HG03439 (cell line): ENCODE results near the gene PCDH9.
A peak's percentile ranks its signal among the peaks of the same experiment; 100 is the strongest.

Experiments used
- ATAC-seq: cut with Tn5 transposase; IDR thresholded peaks from one replicate; pipeline ENCODE4 v1.9.1; 2021; ENCODE audit warnings: mild to moderate bottlenecking, moderate library complexity; ENCODE audit not compliant: unreplicated experiment

The PCDH9 gene

GRCh38 chr13:66689037-66689619, 541.0 kb downstream of the PCDH9 start:
- ATAC-seq = no peak

- ATAC-seq = no peak
Measured at GRCh38 chr13:66681403-66681802, 548.7 kb downstream of the PCDH9 start.

GRCh38 chr13:66680031-66680430, 550.1 kb downstream of the PCDH9 start:
- ATAC-seq = no peak

- no peak for ATAC-seq
Measured at GRCh38 chr13:66675620-66676019, 554.5 kb downstream of the PCDH9 start.

- no peak for ATAC-seq
Measured at GRCh38 chr13:66673401-66673800, 556.7 kb downstream of the PCDH9 start.

GRCh38 chr13:66665991-66666390, 564.1 kb downstream of the PCDH9 start:
- no peak for ATAC-seq

- ATAC-seq = no peak
Measured at GRCh38 chr13:66663711-66664110, 566.4 kb downstream of the PCDH9 start.

- no peak for ATAC-seq
Measured at GRCh38 chr13:66663206-66663605, 566.9 kb downstream of the PCDH9 start.

- no peak for ATAC-seq
Measured at GRCh38 chr13:66661336-66661735, 568.8 kb downstream of the PCDH9 start.

- ATAC-seq = no peak
Measured at GRCh38 chr13:66660468-66660813, 569.7 kb downstream of the PCDH9 start.

- ATAC-seq = peak; percentile 72
Measured at GRCh38 chr13:66659701-66660467, 570.3 kb downstream of the PCDH9 start.

- no peak for ATAC-seq
Measured at GRCh38 chr13:66659286-66659685, 570.9 kb downstream of the PCDH9 start.

GRCh38 chr13:66657165-66657881, 572.8 kb downstream of the PCDH9 start:
- no peak for ATAC-seq

- no peak for ATAC-seq
Measured at GRCh38 chr13:66655847-66656454, 574.2 kb downstream of the PCDH9 start.

- ATAC-seq = no peak
Measured at GRCh38 chr13:66644855-66645460, 585.2 kb downstream of the PCDH9 start.

GRCh38 chr13:66640231-66640630, 589.9 kb downstream of the PCDH9 start:
- ATAC-seq = no peak

- no peak for ATAC-seq
Measured at GRCh38 chr13:66639044-66639443, 591.1 kb downstream of the PCDH9 start.

GRCh38 chr13:66635526-66635925, 594.6 kb downstream of the PCDH9 start:
- ATAC-seq = no peak

- ATAC-seq = no peak
Measured at GRCh38 chr13:66634384-66634783, 595.8 kb downstream of the PCDH9 start.

GRCh38 chr13:66627512-66627911, 602.6 kb downstream of the PCDH9 start:
- ATAC-seq = no peak

- no peak for ATAC-seq
Measured at GRCh38 chr13:66624302-66624701, 605.8 kb downstream of the PCDH9 start.
